Renal pelvis (tissue), 4 donors: ENCODE results near the gene KIDINS220. TPM values are rescaled to one million over a fixed set of nuclear protein-coding genes. Genes with fewer than 3 reads are reported as not detected.

Experiments used
- DNase-seq: peaks from one replicate; pipeline ENCODE4 v3.0.0-alpha.2; 2013
- polyA plus RNA-seq, 3 donors: library from polyadenylated mRNA; unstranded; fragments of 120-200 nt; gene quantifications; one replicate each; pipeline ENCODE4 v1.2.1, GENCODE V29; 2013; ENCODE audit not compliant: insufficient read length in 3 of 3

The KIDINS220 gene
- polyA plus RNA-seq, 3 donors: 85.6 to 98.2 (median 85.9) TPM

DNA sequence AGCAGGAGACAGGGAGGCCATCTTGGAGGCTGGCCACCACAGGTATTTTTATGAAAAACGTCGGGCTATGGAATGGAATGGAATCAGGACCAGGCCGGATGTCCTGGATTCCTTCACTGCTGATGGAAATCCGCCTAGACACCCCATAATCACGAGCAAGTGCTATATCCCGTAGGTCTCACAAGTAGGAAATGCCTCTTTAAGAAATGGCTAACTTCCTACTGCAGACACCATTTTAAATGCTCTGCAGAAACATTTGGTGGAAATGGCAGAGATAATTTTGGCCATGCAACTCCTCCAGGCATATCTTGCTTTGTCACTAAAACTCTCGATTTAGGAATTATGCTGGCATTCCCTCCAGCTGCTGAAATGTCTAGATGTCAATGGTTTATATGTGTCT lies 137.6 kb downstream of the KIDINS220 start:
- DNase-seq: no peak

DNA sequence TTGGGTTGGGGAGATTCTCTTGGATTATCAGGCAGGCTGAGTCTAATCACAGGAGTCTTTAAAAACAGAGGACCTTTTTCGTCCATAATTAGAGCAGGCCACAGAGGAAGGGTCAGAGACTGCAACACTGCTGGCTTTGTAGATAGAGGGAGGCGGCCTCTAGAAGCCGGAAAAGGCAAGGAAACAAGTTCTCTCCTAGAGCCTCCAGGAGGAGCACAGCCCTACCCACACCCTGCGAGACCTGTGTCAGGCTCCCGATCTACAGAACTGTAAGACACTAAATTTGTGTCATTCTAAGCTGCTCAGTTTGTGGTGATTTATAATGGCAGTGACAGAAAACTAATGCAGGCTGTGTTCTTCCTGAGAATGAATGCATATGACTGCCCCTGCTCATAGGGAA lies 140.2 kb downstream of the KIDINS220 start:
- no peak for DNase-seq

DNA sequence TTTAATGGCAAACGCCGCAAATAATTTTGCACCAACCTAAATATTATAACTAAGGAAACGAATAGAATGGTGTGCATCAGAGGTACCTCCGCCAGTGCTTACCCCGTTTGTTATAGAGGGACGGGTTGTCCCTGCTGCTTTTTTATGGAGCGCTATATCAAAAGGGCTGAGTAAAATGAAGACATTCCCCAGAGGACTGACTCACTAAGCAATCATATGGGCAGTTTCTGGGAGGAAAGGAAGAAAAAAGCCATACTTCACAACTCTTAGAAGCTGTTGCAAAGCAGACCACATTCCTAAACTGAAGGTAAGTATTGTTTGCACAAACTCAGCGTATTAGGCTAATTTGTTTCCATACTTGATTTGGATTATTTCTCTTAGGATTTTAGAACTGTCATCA lies 142.7 kb downstream of the KIDINS220 start:
- DNase-seq: no peak

DNA sequence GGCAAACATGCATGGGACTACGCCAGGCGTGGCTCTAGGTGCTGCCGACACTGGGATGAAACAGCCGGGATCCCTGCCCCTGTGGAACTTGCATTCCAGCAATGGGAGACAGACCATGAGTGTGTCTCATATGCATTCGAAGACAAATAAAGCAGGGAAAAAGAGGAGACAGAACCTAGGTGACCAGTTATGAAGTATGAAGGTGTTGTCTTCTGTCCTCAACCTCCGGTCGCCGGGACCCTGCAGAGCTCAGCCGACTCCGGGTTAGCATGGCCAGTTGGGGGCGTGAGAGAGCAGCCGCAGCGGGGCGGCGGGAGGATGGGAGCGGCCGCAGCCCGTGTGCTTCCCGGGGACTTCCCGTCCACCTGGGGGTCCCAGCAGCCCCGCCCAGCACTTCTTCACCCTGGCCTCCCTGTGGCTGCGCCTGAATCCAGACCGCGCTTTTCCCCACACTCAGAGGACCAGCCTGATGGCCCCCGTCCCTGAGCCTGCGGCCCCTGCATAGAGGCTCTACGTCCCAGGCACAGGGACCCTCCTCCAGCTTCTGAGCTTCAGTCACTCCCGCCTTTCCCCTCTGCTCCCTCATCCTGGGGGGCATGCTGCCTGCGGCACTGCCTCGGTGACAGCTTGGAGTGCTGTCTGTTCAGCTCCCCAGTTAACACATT lies 144.1 kb downstream of the KIDINS220 start:
- DNase-seq: peak; percentile 48

DNA sequence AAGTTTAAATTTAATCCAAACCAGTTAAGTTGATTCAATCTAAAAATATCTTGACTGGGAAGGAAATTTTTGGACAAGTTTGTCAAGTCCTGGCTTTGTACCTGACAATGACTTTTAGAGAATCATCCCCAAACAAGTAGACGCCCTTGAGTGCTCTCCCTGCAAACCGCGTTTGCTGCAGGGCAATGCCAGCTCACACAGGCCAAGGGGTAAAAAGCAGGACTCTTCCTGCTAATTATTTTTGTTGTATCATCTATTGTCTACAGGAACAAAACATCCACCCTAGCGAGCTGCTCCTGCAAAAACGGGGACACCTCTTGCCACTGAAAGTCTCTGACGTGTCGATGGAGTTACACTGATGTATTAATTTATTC lies 144.6 kb downstream of the KIDINS220 start:
- DNase-seq: no peak

DNA sequence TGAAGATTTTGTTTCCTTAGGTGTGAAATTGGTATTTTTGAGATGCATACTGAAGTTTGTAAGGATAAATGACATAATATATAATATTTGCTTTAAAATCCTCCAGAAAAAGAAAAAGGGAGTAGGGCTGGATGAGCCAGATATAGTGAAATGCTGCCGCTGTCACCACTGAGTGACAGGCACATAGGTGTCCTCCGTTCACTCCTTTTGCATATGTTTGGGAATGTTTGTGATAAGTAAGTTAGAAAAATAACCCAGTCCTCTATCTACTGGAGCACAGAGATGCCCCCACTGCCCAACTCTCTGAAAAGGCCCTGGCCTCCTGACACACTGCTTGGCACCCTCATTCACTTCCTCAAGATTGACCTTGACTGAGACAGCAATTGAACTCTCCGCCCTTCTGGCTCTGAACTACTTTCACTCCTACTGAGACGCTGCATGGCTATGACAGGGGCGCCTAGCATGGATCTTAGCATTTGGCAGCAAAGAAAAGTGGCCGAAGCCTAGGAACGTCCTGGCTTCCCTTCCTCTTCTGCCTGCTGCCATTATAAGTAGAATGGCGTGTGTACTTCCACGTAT lies 145.5 kb downstream of the KIDINS220 start:
- DNase-seq: no peak

DNA sequence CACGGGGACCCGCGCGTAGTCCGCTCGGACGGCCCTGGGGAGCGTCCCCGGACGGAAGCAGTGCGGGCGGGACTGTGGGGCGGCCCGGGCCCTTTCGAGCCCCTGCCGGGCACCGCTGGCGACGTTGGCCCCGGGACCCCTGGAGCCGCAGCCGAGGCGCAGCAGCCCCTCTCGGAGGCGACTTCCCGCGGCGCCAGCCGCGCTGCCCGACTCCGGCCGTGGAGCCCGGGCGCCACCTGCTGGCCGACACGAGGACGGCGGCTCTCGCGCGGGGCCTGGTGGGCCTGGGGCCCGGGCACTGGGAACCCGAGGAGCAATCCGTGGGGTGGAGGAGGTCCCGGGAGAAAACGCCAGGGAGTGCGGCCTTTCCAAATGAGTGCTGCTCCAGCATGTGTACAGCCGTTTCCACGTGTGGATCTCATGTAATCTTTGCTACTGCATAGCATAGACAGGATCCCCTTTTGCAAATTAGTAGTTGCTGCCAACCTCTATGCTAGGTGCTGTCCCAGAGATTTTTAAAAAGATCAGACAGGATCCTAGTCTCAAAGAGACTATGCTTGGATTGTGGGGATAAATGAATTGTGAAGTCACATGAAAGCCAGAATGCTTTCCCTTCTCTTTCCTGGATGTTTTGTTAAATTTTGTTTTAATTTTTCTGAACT lies 151.6 kb downstream of the KIDINS220 start:
- DNase-seq: peak; percentile 70

DNA sequence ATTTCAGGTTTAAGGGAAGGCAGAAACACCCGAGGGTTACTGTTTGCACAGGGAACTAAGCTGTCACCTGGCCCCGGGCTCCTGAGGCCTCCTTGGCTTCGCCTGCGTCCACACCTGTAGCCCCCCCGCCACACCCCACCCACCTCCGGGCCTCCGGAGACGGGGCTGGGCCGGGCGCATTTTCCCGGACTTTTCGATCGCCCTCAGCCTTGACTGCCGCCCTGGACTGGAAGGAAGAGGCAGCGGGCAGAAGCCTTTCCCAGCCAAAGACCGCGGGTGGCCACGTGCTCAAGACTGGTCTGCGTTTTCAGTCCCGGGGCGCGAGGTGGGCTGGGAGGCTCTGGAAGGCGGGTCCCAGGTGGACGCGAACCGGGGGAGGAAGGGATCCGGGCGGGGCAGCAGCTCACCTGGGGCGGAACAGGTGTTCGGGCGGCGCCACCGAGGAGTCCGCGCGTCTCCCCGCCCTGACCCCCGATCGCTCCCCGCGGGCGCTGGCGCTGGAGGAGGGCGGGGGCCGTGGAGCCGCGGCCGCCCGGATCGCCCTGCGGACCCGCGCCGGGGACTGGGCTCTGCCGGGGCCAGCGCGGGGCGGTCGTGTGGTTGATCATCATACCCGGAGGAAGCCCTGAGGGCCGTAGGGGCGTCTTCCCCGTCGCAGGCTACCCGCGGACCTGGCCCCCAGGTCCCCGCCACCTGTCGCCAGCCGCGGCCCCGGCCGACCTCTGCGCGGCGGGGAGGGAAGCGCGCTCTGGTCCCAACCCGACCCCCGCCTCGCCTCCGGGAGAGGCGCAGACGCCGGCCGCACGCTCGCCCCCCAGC lies 152.3 kb downstream of the KIDINS220 start:
- peak; percentile 57 for DNase-seq

DNA sequence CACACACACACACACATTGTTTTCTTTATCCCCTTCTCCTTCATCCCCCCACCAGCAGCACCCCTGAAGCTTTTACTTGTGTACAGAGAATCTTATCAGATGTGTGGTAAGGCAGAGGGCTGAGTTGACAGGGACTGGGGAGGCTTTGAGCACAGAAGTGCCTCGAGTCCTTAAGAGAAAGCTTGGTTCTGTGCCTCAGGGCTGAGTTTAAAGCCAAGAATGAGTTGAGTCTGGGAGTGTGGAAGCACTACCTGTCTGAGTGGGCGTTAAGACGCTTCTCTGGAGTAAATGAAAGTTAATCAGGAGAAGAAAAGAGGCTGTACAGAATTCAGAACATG lies 152.9 kb downstream of the KIDINS220 start:
- no peak for DNase-seq

DNA sequence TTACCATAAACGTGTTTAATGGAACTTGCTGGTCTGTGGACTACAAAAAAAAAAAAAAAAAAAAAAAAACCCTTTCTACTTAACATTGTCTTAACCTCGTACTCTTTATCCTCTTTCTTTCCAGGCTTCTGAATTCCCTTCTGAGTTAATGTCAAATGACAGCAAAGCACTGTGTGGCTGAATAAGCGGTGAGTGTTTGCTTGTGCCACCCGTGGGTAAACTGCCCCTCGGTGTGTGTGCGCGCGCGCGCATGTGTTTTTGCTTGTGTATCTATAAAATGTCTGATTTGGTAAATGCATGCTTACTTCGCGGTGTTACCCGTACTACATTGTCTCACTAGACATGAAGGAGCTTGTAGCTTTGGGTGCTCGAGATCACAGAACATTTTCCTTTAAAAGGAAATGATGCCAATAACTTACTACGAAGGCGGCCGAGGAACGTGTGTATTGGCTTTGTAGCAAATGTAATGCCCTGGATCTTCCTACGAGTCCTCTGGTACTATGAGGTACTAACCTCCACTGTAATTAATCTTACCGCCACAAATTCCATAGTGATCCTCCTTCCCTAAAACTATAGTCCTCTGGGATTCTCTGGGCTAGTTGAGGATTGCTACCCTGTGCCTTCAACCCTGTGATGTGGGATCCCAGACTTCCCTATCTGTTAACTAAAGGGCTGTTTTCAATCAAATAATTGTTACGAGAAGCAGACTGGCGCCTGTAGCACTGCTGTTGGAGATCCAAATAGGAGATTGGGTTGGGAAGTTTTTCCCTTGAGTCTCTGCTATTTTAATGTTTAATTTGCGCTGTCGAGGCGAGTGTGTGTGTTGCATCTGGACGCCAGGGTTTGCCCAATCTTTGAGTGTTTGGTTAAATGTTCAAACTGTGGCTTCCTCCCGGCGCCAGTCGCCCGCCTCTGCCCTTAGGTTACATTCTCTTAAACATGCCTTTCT lies 154.4 kb downstream of the KIDINS220 start:
- DNase-seq: peak; percentile 44

DNA sequence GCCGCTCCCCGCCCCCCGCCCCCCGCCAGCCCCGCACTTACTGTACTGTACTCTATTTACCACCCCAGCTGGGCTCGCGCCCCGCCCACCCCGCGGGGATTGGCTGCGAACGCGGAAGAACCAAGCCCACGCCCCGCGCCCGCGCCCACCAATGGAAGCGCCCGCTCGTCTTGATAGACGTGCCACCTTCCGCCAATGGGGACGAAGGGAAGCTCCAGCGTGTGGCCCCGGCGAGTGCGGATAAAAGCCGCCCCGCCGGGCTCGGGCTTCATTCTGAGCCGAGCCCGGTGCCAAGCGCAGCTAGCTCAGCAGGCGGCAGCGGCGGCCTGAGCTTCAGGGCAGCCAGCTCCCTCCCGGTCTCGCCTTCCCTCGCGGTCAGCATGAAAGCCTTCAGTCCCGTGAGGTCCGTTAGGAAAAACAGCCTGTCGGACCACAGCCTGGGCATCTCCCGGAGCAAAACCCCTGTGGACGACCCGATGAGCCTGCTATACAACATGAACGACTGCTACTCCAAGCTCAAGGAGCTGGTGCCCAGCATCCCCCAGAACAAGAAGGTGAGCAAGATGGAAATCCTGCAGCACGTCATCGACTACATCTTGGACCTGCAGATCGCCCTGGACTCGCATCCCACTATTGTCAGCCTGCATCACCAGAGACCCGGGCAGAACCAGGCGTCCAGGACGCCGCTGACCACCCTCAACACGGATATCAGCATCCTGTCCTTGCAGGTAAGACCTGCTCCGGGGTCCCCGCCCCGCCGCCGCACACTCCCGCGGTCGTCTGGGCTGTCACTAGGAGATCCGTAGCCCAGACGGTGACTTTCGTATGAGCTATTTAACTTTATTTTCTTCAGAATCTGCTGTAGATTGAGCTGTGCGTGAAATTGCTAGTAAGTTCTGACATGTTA lies 155.4 kb downstream of the KIDINS220 start, which contains the start of gene ID2:
ID2 (plus strand) TSS at position 271 of the 907 bp plus-strand sequence; CDS start at position 381, 110 bp downstream.
- peak; percentile 100 for DNase-seq

DNA sequence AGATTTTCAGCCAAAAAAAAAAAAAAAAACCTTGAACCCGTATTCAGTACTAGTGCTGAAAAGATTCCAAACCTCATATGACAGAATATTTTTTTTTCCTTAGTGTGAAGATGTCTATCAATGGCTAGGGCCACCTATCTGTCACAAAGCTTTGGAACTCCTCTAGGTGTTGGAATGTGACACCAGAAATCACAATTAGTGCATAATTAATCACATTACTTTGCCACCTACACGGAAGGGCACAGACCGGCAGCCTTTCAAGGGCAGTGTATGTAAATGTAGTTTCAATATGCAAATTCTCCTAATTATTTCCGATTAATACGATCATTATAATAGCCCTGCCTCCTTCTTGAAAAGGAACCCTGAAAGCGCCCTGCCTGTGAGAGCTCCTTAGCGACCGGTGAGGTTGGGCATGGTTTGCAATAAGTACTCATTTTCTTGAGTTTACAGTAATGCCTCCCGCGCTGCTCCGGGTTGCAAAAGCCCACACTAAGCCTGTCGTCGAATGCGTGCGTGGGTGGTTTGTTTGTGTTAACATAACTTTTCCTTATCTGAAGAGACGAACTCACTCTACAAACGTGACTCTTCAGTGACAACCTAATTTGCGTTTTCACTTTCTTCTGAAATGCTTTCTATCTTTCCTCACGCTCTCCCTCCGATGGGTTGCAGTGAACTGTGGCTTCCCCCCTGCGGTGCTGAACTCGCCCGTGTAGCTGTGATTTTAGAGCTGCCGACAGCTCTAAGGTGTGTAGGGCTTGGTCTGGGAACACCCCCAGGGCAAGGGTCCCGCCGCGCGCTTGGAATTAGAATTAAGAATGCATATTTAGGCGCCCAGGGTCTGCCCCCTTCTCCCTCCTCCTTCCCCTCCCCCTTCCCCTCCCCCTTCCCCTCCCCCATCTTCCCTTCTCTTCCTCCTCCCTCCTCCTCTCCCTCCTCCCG lies 156.3 kb downstream of the KIDINS220 start:
- DNase-seq: peak; percentile 66

DNA sequence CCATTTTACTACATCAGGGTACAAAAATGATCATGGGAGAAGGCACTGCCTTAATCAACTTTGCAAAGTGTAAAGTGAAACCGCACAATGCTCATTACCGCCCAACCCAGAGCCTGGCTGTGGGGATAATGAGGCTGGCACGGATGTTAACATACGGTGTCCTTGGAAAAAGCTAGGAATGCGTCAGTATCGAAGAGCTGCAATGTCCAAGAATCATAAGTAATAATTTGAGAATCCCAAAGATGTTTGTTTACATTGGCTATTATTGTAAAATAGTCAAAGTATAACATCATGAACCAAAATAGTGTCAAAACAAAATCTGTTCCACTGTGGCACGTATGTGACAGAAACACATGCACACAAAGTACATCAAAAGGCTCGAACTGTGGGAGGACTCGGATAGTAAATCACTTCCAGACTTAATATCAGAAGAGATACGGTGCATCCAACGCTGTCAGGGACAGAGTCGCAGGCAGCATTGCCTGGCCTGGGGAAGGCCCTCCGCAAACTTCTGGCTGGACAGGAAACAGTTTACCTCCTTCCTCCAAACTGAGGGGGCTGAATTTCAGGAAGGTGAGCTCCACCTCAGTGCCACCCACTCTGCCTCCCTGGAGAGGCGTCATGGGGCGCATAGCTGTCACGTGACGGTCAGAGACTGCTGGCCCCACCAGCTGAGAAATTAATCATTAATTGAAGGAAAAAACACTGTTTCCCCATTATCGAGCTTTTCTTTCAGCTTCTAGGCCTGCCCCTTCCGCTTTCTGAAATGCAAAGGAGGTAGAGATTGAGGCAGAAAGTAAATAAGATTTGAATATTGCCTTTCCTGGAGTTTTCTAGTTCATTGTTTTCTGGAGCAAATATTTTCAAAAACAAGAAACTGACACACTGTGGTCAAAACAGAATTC lies 157.3 kb downstream of the KIDINS220 start:
- DNase-seq: peak; percentile 75

DNA sequence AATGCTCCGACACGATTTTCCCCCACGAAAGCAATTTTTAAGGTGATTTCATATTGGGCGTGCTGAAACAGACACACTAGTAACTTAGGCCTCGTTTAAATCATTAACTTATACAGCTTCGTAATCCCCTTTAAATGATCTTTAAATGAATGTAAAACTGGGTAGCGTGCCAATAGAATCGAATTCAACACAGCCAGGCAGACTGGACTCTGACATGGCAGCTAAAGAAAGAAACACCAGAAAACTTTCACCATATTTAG lies 157.9 kb downstream of the KIDINS220 start:
- no peak for DNase-seq
